Anterior cingulate cortex (tissue), 58 donors: ENCODE data around the gene FAM114A2.

Experiments used
- DNase-seq, 58 donors: peaks; one replicate each; lab custom pipeline; 2025; lab: John Stamatoyannopoulos, UW

Gene FAM114A2

DNA sequence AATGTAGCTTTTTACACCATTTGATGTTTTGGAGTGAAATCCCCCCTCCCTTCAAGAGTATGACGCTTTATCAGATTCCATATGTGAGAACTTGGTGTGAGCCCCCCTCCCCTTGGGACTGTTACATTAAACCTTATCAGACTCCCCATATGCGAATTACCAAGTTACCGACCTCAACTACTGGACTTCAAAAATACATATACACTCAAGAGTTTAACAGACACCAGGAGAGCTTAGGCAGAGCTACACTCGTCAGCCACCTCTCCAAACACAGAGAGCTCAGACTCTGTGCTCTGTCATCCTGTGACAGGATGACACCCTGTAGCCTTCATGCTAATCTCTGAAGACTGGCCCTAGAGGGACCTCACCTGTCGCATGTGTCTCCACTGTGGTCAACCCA is 50.2 kb downstream of the FAM114A2 start:
- DNase-seq: no peak

DNA sequence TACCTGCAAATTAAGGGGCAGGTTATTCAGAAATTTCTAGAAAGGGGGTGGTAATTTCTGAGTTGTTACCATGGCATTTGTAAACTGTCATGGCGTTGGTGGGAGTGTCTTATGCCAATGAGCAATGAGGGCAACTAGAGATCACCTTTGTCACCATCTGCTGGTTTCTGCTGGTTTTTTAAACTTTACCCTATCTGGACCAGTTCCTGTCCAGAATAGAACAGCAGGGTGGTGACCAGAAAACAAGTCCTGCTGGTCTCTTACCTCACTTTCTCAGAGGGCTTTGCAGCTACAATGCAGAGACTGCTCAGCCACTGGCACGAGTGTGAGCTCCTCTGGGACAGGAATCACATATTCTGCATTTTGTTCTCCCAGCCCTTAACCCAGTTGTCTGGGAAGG is 51.4 kb downstream of the FAM114A2 start:
- DNase-seq: no peak

DNA sequence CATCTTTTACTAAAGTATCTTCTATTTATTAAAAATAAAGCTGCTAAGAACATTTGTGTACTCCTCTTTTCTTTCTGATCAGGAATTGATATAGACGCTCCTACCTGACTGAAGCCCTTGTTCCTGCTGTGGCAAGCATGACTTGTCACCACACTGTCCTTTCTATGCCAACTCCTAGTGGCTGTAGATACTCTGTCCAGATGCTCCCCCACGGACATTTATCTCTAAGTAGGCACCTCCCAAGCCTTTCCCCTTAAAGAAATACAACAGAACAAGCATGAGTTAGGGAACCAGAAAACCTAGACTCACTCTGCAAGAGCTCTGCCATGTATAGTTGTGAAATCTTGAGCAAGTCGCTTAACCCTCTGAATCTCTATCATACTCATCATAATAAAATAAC is 53.2 kb downstream of the FAM114A2 start:
- no peak for DNase-seq

DNA sequence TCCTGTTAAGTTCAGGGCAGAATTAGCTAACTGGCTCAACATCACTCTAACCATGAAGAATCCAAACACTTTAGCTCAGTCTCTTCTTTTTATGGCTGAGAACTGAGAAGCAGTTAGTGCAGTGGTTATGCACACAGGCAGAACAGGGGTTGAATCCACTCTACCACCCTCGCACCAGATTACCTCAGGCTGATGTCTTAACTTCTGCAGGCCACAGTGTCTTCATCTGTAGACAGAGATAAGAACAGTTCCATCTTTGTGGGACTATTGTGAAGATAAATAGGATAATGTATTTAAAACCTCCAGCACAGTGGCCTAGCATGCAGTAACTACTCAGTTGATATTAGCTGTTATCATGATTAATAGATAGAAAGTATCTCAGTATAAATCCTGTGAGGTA is 54.8 kb downstream of the FAM114A2 start:
- DNase-seq: no peak

DNA sequence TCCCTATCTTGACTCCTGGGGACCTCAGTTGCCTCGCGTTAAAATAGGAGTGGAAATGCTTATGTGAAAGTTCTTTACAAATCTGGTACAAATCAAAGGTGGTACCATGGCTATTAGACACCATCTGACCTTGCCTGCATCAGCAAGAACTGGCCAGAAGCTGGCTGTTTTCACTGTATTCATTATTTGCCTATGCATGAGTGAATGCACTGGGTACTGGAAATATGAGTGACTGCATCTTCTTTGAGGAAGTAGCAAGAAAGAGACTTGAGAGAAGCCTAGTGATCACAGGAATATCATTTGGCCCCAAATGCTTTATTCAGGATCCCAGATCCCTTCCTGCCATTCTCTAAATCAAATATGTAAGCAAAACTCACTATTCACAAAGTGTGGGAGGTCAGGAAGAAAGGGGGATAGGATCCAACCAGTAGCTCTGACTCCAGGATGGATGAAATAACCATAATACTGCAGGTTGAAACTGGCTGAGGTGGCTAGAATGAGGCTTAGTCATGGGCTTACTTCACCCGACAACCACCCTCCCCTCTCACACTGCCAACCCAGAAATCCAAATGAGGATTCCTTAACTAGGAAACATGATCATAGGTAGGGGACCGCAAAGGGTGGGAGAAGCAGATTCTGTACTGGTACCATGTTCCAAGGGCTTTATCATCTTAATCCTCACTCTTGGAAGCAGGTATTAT is 56.7 kb downstream of the FAM114A2 start:
- no peak for DNase-seq

DNA sequence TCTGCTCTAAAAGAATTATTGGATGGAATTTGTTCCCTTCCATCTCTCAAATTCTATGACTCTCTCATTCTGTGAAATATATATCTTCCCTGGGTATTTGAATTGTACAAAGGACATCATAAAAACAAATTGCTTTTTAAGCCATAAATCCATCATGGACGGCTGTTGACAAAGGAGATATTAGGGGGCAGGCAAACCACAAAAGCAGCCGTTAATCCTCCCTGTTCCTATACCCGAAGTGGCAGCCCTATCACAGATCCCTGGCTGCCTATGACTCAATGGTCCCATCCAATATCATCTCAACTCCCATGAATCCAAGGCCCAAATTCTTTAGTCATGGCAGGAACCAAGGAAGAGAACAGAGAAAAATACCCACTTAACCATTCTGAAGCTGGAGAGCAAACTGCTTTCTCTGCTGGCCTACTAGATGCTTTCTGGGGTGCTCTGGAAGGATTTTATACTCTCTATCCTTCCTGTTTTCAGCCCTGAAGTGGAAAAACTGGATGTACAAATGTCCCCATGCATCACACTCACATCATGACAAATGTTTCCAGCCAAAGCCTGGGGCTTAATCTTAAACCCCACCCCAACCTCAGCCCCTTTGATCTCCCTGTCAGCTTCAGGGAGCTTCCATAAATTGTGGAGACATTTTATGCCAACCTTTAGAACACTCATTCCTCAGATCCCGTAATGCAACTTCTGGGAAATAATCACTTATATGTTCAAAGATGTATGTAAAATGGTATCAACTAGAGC is 59.5 kb downstream of the FAM114A2 start:
- DNase-seq: no peak

DNA sequence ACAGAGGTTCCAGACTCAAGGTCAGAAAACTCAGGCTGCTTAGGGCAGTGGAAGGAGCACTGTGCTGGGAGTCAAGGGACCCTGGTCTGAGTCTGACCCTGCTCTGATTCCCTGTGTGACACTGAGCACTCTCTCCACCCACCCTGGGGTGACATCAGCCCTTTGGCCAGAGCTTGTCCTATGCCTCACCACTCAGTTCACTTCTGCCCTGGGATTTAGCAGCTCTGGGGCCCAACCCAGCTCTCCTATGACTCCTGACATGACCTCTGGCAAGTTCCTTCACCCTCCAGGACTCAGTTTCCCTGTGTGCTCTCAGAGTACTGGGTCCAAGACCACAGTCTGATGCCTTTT is 63.9 kb downstream of the FAM114A2 start:
- DNase-seq: no peak

DNA sequence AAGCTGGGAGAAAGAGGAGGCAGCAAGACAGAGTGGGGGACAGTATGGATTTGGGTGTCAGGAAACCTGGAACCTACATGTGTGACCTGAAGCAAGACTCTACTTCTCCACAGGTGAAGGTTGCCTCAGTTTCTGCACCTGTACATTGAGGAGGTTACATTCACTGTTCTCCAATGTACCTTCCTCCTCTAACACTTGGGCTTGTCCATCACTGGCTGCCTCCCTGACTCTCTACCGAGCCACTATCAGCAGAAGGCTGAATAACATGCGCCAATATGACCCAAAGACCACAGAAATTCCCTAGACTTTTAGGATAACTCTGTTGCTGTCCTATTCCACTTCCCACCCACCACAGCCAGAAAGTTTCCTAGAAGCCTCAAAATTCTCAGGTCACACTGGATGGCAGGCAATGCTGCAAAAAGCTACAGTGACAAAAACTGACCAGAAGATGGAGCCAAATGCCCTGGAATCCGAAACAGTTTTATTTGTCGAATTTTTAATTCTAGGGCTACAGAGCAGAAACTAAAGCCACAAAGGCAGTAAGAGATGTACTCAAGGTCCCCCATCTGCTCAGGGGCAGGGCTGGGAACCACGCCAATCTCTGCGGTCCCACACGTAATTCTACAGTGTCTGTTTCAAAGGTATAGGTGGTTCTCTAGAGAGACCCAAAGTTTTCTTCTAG is 64.4 kb downstream of the FAM114A2 start:
- DNase-seq: peak in 11 of 58 donors; percentile 3 to 53 (median 14)

DNA sequence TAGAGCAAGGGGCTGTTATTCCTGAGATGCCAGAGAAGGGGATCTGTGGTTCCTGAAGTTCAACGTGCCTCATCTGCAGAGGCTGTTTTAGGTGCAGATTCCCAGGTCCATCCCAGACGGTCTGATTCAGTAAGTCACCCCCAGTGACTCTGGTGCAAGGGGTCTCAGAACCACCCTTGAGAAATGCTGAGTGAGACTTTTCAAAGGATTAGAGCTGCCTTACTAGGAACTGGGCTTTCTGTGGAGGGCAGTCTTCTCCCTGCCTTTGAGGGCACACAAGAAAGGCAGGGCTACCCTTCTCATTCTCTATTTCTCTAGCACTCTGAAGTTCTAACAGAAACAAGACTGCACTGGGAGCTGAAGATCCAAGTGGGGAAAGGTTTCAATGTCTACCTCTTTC is 66.5 kb downstream of the FAM114A2 start:
- no peak for DNase-seq

DNA sequence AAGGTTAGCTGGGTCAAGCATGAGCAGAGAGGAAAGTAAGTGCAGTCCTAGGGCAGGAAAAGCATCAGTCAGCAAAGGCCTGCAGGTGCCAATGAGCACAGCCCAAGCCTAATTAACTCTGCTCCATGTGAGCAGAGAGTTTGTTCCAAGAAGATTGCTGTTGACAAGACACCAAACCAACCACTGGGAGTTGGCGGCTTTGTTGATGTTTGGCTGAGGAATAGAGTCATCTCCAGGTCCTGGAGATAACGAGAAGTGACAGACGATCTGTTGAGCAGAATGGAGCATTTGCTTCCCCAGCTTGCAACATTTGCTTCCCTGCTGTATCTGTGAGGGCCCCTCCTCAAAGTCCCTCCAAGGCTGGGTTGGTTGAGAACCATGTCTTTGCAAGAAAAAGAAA is 68.2 kb downstream of the FAM114A2 start:
- DNase-seq: no peak

DNA sequence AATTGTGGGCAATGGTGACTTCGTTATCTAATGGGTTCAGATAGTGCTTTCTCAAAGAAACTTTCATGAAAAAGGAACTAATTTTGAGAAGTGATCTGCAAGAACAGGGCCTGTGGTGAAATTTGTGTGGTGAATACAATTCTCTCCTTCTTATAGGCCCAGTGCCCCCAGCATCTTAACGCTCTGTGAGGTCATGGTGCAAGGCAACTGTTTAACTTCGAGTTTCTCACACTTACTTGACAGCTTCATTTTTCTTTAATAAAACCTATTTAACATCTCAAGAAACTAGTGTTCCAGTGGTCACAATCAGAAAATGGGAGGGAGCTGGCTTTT is 69.2 kb downstream of the FAM114A2 start:
- DNase-seq: no peak

DNA sequence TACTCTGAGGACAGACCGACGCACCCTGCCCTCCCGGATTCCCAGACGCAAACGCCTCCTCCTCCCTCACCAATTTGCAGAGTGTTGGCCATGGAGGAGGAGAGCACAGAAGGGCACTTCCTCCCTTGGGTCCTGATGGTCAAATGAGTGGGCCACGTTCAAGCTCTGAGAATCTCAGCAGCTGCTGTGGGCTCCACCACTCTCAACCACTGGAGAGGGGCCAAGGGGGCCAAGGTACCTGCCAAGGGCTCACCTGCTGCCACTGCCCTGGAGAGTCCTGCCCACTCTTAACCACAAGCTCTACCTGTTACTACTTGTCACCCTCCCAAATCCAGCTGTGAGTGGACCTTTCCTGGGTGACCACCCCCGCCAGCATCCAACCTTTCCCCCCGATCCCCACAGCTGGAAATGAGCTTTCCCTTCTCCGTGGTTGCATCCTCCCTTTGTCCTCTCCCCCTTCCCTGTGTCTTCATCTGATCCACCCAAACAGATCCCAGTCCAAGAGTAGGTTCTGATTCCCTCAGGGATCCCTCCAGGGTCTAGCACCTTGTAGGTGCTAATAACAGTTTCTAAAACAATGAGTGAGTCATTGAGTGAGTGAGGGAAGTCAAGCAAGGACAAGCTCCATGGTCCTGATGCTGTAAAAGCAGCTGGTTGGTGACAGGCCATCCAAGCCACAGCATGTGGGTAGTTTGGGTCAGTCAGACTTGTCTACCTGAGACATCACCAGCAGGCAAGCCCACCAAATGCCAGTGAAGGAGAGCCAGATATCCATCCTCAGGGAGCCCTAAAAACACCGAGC is 69.7 kb downstream of the FAM114A2 start:
- no peak for DNase-seq

DNA sequence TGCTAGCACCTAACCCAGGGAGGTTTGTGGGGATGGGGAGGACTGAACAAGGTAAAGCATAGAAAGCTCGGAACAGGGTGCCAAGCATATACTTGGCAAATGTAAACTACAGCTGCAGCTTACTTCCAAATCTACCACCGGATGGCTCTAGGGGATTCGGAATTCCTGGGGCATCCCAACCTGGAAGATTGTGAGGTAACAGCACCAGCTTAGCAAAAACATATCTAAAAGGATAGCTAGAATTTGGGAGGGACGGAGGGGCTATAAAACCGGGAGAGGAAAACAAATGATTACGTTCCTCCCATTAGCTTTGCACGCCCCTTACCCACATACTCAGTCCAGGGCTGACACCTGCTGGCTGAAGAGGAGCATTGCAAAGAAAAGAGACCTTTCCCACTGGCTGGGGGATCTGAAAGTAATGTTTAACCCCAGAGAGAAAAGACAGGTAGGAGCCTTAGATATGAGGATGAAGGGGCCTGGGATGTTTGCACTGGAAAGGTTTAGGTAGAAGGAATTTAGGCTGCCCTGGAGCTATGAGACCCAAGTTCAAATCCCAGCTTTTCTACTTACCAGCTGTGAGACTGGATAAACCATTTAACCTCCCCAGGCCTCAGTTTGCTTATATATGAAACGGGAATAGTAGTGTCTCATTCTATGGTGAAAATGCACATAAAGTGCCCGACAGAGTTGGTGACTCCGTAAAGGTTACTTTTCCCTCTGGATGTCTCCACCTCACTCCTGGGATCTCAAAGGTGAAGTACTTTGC is 73.6 kb downstream of the FAM114A2 start:
- peak in 47 of 58 donors; percentile 6 to 77 (median 30) for DNase-seq

DNA sequence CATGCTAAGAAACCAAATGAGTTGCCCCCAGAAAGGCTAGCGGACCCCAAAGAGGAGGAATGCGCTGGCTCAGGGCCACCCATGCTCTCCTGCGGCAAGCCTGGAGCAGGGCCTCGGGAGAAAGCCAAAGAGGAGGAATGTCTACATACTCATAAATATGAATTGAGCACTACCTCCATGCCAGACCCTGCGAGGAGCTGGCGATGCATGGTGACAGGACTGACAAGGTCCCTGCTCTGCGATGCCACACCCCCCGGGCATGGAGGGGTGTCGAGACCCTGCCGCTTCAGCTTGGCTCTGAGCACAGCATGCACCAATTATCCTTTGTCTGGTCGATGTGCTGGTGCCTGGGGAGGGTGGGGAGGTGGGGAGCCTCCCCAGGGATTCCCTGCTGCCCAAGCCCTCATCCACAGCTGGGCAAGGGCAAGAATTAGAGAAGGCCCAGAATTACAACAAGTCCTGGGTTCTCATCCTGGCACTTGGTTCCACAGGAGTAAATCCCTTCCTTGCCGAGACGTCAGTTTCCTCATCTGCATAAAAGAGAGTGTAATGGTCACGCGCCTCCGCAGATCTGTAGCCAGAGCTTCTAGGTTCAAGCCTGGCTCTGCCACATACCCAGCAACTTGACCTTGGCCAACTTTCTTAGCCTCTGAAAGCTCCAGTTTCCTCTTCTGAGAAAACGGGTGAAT is 74.4 kb downstream of the FAM114A2 start:
- no peak for DNase-seq

DNA sequence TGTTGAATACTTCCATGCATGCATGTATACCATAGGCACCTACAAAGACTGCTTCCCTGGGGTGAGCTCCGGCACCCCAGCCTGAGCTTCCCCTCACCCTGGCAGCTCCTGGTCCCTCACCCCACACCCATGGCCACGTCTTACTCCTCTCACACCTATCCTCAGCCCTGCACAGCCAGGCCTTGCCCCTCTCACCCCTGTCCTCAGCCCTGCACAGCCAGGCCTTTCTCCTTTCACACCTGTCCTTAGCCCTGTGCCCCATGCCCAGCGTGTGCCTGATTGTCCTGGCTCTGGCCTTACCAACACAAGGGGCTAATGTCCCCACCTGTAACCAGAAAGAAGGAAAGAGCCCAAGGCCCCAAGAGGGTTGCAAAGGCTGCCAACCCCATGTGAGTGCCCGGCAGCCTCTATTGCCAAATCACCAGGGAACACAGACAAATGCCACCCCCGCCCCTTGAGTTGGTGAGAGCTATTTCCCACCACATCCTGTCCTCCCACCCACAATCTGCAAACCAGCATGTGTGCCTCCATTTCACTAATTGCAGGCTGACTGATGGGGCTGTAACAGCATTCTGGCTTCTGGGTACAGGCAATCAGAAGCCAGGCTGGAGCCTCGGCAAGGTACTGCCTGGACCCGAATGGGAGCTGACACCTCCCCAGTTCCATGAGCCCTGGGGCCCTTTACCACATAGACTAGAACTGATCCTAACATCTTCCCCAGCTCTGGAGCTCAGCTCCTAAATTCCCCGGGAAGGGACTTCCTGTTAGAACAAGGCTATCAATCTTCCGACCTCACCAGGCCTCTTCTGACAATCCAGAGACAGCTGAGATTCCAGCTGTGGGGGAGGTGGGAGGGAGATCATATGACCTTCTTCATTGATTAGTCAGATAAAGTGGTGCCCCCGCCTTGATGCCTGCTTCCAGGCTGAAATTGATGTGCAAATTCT is 78.2 kb downstream of the FAM114A2 start:
- DNase-seq: peak in 21 of 58 donors; percentile 12 to 54 (median 29)

DNA sequence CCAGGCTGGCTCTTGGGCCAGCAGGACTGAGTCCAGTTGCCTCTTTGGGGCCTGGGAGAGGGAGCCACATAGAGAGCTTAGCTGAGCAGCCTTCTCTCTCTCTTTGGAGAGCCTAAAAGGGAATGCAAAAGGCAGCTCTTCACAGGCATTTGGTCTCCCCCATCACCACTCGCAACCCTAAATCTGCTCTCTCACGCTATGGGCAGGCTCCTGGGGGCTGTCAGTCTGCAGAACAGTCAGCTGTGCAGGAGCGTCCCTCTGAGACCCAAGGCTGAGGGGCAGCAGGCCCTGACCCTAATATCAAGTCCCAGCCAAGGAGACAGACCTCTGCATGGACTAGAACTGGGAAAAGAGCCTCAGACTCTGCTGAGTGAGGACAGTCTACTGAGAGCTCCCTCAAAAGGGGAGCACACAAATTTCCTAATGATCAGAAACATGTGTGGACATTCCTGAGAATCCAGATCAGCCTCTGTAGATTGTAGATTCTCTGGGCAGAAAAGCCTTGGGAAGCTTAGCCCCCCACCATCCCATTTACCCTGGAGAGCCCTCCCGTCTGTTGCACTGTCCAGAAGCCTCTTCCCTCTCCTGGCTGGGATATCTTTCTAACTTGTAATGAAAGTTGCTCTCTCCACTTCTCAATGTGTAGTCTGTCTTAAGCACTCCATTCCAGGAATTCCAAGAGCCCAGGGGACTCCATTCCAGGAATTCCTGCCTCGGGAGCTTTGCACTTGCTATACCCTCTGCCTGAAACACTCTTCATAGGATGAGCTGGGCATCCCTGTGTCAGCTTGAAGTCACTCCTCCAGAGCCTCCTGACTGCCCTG is 79.4 kb downstream of the FAM114A2 start:
- peak in 5 of 58 donors; percentile 9 to 33 (median 28) for DNase-seq

DNA sequence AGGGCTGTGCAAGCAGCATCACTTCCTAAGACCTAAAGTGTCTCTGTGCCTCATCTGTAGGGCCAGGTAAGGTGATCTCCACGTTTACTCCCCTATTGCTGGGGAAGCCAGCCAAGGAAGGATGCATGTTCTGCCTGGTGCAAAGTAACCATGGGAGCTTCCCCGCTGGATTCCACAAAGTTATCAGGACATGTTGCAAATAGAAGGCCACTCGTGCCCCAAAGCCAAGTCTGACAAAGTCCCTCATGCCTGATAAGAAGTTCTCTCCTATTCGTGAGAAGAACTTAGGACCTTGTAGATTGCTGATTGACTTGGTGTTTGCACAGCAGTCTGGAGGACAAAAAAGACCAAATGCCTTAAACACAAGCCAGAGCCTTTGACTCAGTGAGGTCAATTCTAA is 81.5 kb downstream of the FAM114A2 start:
- no peak for DNase-seq

DNA sequence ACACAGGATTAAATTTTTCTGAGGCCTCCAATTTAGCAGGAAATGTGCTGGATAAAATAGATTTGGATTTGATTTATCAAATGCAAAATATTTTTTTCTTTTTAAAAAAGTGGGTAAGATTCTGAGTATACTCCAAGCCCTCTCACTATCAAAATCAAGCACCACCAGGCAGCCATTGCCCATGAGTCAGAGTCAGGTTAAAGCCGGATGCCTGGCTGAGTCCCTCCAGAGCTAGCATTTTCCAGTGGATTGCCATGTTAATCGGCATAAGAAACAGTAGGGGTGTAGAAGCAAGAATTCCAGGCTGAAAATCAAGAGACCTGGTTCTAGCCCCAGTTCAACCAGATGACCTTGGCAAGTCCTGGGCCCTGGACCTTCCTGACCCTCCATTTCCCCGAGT is 85.3 kb downstream of the FAM114A2 start:
- no peak for DNase-seq
